Daoy (cell line): Measurements from ENCODE around the gene KIF4B. TPM values are rescaled to one million over a fixed set of nuclear protein-coding genes. Genes with fewer than 3 reads are reported as not detected.
"Not testable (repeated sequence)": the region's sequence is repeated elsewhere in the genome, so short reads cannot be mapped to it uniquely, and the experiment has no call there.

ENCODE experiments used
- DNase-seq: peaks from one replicate; pipeline ENCODE4 v3.0.0-alpha.2; 2015; ENCODE audit warnings: low read depth
- total RNA-seq: library from RNA; depleted of rRNA; stranded (reverse); fragments of >200 nt; shearing (Covaris generic); gene quantifications from 2 replicates; pipeline ENCODE4 v1.2.3, GENCODE V29; 2014

KIF4B gene
- total RNA-seq, 1 experiment from 2014 or later: 0.17 TPM

DNA sequence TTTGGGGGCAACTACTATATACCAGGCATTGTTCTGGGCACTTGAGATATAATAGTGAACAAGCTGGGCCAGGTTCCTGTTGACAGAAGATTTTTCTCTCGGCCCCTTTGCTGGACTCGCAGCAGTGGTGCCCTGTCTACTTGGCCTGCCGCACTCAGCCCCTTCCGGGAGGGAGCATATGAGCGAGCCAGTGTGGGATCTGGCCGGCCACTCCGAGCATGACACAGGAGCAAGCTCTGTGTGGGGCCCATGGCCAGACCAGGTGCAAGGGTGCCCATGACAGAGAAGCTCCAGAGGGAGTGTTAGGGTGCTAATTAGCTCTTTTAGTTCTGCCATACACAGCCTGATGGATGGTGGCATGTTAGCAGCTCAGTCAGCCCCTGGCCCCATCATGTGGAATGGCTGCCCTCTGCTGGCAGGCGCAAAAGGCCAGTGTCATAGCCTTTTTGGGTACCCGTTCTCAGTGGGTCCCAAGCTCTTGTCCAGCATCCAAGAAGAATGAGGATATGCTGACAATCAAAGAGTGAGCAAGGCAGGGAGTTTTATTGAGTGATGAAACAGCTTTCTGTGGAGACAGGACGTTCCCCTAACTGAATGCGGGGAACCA, 9.3 kb upstream of the KIF4B start:
- DNase-seq: peak; percentile 21

- not testable (repeated sequence) for DNase-seq
Measured at GRCh38 chr5:155006265-155006664, 7.3 kb upstream of the KIF4B start.

GRCh38 chr5:155008669-155009068, 4.9 kb upstream of the KIF4B start:
- DNase-seq: peak; percentile 63

GRCh38 chr5:155010881-155011280, 2.7 kb upstream of the KIF4B start:
- no peak for DNase-seq

DNA sequence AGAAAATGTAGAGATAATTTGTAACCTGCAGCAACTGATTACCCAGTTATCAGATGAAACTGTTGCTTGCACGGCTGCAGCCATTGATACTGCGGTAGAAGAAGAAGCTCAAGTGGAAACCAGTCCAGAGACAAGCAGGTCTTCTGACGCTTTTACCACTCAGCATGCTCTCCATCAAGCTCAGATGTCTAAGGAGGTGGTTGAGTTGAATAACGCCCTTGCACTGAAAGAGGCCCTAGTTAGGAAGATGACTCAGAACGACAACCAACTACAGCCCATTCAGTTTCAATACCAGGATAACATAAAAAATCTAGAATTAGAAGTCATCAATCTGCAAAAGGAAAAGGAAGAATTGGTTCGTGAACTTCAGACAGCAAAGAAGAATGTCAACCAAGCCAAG, 1.7 kb downstream of the KIF4B start:
- no peak for DNase-seq

DNA sequence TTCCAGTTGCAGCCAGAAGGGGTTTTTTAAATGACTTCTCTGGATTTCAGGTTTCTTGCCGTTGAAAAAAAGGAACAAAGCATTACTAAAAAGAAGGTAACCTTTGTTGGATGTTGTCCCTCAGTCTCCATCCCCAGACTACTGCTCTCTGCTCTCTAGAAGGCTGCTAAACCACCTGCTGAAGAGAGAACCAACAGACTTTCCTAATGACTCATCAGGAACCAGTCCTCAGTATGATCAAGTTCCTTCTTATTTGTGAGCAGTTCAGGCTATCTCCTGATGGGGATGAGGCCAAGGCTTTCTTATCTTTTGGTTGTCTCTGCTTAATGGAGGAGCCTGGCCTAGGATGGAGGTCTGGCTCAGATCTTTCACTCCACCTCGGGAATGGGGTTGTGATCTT, 4.1 kb downstream of the KIF4B start:
- no peak for DNase-seq

DNA sequence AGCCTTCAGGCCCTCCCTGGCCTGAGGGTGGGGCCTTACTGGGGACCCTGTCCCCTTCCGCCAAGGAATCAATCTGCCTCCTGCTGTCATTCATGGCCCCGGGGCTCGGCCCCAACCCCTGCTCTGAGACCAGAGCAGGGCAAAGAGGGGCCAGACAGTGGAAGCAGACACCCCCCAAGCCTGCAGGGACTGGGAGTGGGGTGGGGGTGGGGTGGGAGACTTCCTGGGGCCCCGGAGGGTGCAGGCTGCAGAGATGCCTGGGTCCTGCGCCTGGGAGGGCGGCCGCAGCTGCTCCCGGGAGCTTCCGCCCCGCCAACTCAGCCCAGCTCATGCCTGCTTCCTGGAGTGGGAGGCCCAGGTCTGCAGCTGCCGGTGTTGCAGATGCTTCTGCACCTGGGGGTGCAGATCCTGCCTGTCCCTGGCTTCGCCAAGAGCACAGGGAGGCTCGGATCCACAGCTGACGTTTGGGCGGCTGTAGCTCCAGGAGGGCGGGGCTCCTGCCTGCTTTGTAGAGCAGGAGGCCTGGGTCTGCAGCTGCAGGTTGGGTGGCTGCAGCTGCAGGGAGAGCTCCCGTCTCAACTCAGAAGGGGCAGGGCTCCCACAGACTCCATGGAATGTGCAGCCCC, 6.2 kb downstream of the KIF4B start:
- DNase-seq: no peak

- no peak for DNase-seq
Measured at GRCh38 chr5:155021842-155022241, 8.3 kb downstream of the KIF4B start.

- no peak for DNase-seq
Measured at GRCh38 chr5:155023320-155023719, 9.8 kb downstream of the KIF4B start.

DNA sequence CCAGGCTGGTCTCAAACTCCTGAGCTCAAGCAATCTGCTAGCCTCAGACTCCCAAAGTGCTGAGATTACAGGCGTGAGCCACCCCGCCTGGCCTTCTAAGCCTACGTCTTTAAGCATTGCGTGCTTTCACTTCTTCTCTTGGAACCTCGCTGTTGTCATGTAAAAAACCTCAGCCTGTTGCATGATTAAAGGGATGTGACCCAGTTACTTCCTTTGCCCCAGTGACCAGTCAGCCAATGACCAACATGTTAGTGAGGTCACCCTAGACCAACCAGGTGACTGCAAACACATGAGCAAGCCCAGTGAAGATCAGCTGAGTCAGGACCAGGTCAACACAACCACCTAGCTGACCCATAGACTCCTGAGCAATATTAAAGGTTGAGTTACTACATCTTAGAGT, 10.5 kb downstream of the KIF4B start:
- peak; percentile 26 for DNase-seq

GRCh38 chr5:155025895-155026294, 12.3 kb downstream of the KIF4B start:
- no peak for DNase-seq

- no peak for DNase-seq
Measured at GRCh38 chr5:155027993-155028629, 14.6 kb downstream of the KIF4B start.

DNA sequence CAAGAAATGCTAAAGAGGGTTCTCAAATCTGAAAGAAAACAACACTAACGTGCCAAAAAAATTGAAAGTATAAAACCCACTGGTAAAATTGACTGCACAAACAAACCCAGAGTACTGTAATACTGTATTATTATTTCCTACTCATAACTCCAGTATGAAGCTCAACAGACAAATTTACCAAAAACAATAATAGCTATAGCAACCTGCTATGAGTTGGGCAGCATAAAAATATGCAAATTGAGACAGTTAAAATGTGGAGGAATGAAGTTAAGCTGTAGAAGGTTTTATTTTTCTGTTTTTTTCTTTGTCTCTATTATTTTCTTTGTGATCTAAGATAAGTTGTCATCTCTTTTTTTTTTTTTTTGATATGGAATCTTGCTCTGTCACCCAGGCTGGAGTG, 15.7 kb downstream of the KIF4B start:
- no peak for DNase-seq

DNA sequence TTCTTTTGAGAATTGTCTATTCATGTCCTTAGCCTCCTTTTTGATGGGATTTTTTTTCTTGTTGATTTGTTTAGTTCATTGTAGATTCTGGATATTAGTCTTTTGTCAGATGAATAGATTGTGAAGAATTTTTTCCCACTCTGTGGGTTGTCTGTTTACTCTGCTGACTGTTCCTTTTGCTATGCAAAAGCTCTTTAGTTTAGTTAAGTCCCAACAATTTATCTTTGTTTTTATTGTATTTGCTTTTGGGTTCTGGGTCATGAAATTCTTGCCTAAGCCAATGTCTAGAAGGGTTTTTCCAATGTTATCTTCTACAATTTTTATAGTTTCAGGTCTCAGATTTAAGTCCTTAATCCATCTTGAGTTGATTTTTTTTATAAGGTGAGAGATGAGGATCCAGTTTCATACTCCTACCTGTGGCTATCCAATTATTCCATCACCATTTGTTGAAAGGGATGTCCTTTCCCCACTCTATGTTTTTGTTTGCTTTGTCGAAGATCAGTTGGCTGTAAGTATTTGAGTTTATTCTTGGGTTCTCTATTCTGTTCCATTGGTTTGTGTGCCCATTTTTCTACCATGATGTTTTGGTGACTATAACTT, 20.7 kb downstream of the KIF4B start:
- DNase-seq: not testable (repeated sequence)

DNA sequence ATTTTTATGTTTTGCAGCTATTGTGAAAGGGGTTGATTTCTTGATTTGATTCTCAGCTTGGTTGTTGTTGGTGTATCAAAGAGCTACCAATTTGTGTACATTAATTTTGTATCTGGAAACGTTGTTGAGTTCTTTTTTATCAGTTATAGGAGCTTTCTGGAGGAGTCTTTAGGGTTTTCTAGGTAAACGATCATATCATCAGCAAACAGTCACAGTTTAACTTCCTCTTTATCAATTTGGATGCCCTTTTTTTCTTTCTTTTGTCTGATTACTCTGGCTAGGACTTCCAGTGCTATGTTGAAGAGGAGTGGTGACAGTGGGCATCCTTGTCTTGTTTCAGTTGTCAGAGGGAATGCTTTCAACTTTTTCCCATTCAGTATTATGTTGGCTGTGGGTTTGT, 21.5 kb downstream of the KIF4B start:
- DNase-seq: not testable (repeated sequence)

GRCh38 chr5:155040984-155041653, 27.6 kb downstream of the KIF4B start:
- DNase-seq: no peak

- DNase-seq: no peak
Measured at GRCh38 chr5:155044591-155044990, 31.0 kb downstream of the KIF4B start.

GRCh38 chr5:155046591-155046990, 33.0 kb downstream of the KIF4B start:
- DNase-seq: no peak

DNA sequence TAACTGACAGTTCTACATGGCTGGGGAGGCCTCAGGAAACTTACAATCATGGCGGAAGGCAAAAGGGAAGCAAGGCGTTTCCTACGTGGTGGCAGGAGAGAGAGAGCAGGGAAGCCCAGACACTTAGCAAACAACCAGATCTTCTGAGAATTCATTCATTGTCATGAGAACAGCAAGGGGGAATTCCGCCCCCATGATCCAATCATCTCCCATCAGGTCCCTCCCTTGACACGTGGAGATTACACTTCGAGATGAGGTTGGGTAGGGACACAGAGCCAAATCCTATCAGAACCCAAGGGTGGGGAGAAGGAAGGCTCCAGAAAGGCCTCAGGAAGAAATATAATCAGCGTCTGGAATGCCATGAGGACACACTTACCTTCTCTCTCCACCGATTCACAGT, 34.3 kb downstream of the KIF4B start:
- no peak for DNase-seq

- DNase-seq: peak; percentile 10
Measured at GRCh38 chr5:155049569-155050383, 36.2 kb downstream of the KIF4B start.

DNA sequence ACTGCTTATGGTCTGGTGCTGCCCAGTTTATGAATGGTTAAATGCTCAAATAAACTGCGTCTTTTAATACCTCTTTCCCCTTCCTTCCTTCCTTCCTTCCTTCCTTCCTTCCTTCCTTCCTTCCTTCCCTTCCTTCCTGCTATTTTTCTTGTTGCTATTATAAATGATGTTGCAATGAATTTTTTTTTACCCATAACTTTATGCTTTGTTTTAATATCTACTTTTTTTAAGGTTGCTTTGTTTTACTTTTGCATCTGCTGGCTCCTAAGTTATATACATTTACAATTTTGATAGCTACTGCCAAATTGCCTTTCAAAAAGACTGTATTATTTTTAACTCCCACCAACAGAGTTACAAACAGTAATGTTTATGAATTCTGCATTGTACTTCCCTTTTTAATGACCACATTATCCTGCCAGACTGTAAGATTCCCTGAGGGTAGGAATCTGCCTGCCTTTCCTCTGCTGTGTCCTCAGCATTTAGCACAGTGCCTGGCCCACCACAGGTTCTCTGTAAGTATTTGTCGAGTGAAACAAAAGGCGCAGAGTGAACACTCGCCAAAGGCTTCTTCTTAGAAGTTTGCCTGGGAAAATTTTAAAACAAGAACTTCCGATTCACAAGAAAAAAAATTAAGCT, 36.9 kb downstream of the KIF4B start:
- DNase-seq: no peak
